ENCODE measurements around the gene PERM1. TPM values are rescaled to one million over a fixed set of nuclear protein-coding genes. Genes with fewer than 3 reads are reported as not detected.

Gene PERM1
- total RNA-seq, 2 donors from 2014 or later, result 0.80 to 3.9 TPM

DNA sequence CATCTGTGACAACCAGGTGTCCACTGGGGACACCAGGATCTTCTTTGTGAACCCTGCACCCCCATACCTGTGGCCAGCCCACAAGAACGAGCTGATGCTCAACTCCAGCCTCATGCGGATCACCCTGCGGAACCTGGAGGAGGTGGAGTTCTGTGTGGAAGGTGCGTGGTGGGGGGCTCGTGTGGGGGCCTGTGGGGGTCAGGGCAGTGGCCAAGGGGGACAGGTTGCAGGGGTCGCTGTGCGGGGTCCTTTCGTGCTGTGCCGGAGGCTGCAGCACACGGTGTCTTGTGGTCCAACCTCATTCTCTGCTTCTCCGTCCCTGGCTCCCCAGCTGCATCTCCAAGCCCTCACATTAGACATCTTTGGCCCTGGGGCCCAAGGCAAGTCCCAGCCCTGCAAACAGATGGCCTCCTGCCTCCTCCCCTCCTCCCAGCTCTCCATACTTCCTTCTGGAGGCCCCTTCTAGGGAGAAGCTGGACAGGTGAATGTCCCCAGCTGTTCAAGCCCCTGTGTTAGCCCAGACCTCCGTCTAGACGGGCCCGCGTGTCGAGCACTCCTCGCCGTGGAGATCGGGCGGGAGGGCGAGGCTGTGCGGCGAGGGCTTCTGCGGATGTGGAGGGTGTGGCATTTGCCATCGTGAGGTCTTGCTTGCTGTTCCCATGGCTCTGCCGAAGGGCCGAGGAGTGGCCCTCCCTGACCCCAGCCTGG lies 40.6 kb upstream of the PERM1 start:
- TF ChIP-seq, protein P1, sequence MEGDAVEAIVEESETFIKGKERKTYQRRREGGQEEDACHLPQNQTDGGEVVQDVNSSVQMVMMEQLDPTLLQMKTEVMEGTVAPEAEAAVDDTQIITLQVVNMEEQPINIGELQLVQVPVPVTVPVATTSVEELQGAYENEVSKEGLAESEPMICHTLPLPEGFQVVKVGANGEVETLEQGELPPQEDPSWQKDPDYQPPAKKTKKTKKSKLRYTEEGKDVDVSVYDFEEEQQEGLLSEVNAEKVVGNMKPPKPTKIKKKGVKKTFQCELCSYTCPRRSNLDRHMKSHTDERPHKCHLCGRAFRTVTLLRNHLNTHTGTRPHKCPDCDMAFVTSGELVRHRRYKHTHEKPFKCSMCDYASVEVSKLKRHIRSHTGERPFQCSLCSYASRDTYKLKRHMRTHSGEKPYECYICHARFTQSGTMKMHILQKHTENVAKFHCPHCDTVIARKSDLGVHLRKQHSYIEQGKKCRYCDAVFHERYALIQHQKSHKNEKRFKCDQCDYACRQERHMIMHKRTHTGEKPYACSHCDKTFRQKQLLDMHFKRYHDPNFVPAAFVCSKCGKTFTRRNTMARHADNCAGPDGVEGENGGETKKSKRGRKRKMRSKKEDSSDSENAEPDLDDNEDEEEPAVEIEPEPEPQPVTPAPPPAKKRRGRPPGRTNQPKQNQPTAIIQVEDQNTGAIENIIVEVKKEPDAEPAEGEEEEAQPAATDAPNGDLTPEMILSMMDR (IDR thresholded peaks at IDR 0.05), result no peak
- TF ChIP-seq POLR2A (IDR thresholded peaks at IDR 0.05), result no peak
- TF ChIP-seq POLR2AphosphoS5 (IDR thresholded peaks at IDR 0.05), result no peak
- peaks cover 17% of the 10 kb centered on the region for H3K4me1 ChIP-seq (replicated peaks)
- WGBS, result 87% methylated on average over 21 of the region's 27 CpGs
- no peak overlapping the region for H3K27ac ChIP-seq
- intact Hi-C loops (cut with DNase I), result no loop called here
- no peak for DNase-seq (ENCODE audit: low spot score)
- H3K4me3 ChIP-seq, result no peak overlapping the region
- no peaks in the 10 kb centered on the region for H3K36me3 ChIP-seq
- H3K9me3 ChIP-seq, result no peaks in the 10 kb centered on the region
- H3K27me3 ChIP-seq (replicated peaks; ENCODE audit: insufficient read depth), result no peaks in the 10 kb centered on the region

DNA sequence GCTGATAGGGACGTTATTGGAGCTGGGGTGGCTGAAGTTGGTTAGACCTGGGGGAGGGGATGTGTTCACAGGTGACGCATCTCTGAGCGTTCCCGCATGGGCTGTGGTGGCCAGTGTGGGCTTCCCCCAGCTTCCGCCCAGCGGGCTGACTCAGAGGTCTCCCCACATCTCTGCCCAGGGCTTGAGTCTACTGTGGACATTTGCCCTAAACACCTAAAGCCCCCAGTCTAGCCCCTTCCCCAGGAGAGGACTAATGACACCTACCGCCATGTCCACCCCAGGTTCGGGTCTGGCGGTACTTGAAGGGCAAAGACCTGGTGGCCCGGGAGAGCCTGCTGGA lies 40.0 kb upstream of the PERM1 start:
- H3K27ac ChIP-seq, result no peak overlapping the region
- H3K36me3 ChIP-seq, result no peaks in the 10 kb centered on the region
- H3K9me3 ChIP-seq, result no peaks in the 10 kb centered on the region
- no peak overlapping the region for H3K4me3 ChIP-seq
- TF ChIP-seq, protein P1 (IDR thresholded peaks at IDR 0.05), result no peak
- no peak for TF ChIP-seq POLR2AphosphoS5 (IDR thresholded peaks at IDR 0.05)
- TF ChIP-seq POLR2A (IDR thresholded peaks at IDR 0.05), result no peak
- H3K27me3 ChIP-seq (replicated peaks; ENCODE audit: insufficient read depth), result no peaks in the 10 kb centered on the region
- H3K4me1 ChIP-seq (replicated peaks), result peaks cover 17% of the 10 kb centered on the region
- intact Hi-C loops (cut with DNase I), result no loop called here
- WGBS, result 92% methylated on average over 10 of the region's 10 CpGs
- DNase-seq (ENCODE audit: low spot score), result no peak

DNA sequence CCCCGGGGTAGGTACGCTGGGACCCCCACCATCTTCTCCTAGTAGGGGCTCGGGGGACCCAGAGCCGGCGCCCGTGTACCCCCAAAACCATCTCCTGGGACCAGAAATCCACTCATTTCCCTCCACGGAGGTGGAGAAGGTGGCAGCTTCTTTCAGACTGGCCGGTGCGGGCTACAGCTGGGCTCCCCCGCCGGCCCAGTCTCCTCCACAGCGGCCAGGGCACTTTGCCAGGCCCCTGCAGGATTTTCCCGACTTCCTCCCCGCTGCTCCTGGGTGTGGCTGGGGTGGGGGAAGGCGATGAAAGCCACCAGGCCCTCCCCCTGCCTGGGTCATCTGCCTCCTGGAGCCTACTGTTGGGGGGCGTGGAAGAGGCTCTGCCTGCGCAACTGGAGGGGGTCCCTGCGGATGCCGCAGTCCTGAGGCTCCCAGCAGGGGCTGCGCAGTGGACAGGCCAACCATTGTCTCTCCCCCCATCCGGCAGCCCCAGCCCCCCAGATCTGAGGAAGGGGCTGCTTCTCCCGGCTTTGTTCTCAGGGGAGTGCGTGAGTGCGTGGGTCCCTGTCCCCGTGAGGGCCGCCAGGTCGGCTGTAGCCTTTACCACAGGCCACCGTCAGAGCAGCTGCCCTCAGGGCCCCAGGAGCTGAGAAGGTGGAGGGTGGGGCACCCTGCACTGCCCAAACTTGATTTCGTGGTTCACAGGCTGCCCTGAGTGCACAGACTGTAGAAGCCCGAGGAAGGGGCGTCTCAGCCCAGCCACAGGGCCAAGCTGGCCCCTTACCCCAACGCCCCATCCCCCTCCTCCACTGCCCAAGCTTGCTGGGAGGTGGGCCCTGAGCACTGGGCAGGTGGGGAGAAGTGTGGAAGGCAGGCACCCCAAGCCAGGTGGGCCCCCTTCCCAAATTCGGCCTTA lies 39.4 kb upstream of the PERM1 start:
- TF ChIP-seq, protein P1 (IDR thresholded peaks at IDR 0.05), result no peak
- TF ChIP-seq POLR2A (IDR thresholded peaks at IDR 0.05), result peak; percentile 38
- Histone ChIP-seq H3K27ac (peak overlapping the region in 1 of 2 donors; percentile 97), H3K4me1 (replicated peaks) (peaks cover 17% of the 10 kb centered on the region), H3K9me3 (no peaks in the 10 kb centered on the region), H3K36me3 (no peaks in the 10 kb centered on the region), H3K27me3 (replicated peaks; ENCODE audit: insufficient read depth) (no peaks in the 10 kb centered on the region), H3K4me3 (peak overlapping the region; percentile 77 to 78)
- no peak for DNase-seq (ENCODE audit: low spot score)
- 29% methylated on average over 32 of the region's 33 CpGs for WGBS
- intact Hi-C loops (cut with DNase I), result no loop called here

DNA sequence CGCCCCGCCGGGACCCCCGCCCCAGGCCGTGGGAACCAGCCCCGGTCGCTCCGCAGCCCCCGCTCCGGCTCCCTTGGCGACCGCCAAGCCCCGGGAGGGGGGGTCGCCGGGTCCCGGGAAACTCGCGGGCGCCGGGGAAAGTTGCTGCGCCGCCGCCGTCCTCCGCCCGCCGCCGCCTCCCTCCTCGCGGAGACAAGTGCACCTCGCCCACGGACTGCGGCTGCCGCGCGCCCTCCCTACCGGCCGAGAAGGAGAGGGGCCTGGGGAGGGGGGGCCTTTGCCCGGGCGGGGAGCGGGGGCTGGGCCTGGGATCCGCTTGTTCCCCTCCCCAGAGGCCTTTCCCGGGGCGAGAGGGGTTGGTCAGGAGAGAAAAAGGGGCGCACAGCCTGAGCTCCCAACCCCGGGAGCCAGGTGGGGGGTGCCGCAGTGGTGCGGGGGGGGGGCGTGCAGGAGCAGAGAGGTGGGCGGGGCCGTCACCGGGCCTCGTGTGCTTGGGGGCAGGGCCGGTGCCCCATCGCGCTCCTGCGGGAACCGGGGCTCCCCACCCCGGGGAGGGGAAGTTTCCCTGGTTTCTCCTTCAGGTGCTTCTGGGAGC lies 38.6 kb upstream of the PERM1 start:
- Histone ChIP-seq H3K27ac (peak overlapping the region; percentile 47 to 97), H3K4me1 (replicated peaks) (peaks cover 17% of the 10 kb centered on the region), H3K27me3 (replicated peaks; ENCODE audit: insufficient read depth) (no peaks in the 10 kb centered on the region), H3K36me3 (no peaks in the 10 kb centered on the region), H3K9me3 (no peaks in the 10 kb centered on the region), H3K4me3 (peak overlapping the region; percentile 77 to 78)
- no peak for DNase-seq (ENCODE audit: low spot score)
- WGBS, result 0% methylated on average over 26 of the region's 59 CpGs
- TF ChIP-seq POLR2A (IDR thresholded peaks at IDR 0.05) (no peak), POLR2AphosphoS5 (IDR thresholded peaks at IDR 0.05) (no peak)
- TF ChIP-seq, protein P1 (IDR thresholded peaks at IDR 0.05), result no peak
- intact Hi-C loops (cut with DNase I), result no loop called here

Measured in prostate gland (tissue), 2 donors.